Mucosa of descending colon (tissue), 3 donors: ENCODE results near the gene AMACR. TPM values are rescaled to one million over a fixed set of nuclear protein-coding genes. Genes with fewer than 3 reads are reported as not detected.

ENCODE experiments used
- ATAC-seq: fragments of 200-7000 bp; cut with Tn5 transposase; one replicate; pipeline ENCODE4 v1.9.1; 2020; ENCODE audit warnings: mild to moderate bottlenecking, moderate library complexity
- DNase-seq, 3 donors: peaks; one replicate each; pipeline ENCODE4 v3.0.0-alpha.2; 2020
- H3K36me3 ChIP-seq: fragments of 200-600 bp; one replicate; pipeline ENCODE4 v1.8.0; 2021; ENCODE audit warnings: low read depth, mild to moderate bottlenecking
- H3K4me1 ChIP-seq: fragments of 200-600 bp; one replicate; pipeline ENCODE4 v1.8.0; 2021; ENCODE audit warnings: low read depth, mild to moderate bottlenecking
- H3K4me3 ChIP-seq: fragments of 200-600 bp; one replicate; pipeline ENCODE4 v1.8.0; 2021; ENCODE audit warnings: mild to moderate bottlenecking
- H3K9me3 ChIP-seq: fragments of 200-600 bp; one replicate; pipeline ENCODE4 v1.8.0; 2021; ENCODE audit warnings: mild to moderate bottlenecking
- intact Hi-C, 2 donors: fragments of 100-400 bp; cut with DNase I in 1 of 2; cut with micrococcal nuclease in 1 of 2; formaldehyde crosslinking; loops; one replicate each; pipeline versions ENCODE4 v1.11.0 to v1.11.1; 2022; cut with DNase I, micrococcal nuclease
- total RNA-seq, 3 donors: library from RNA; stranded (reverse); fragmentation: NEBNext Ultra II Directional in 2 of 3; extraction: Animal tissue kit (Norgen Biotek cat#: 25700) in 2 of 3; gene quantifications; one replicate each; pipeline versions ENCODE4 v1.2.1 to v1.2.4, GENCODE V29; 2021 to 2023
- TF ChIP-seq, protein P1 (sequence below): fragments of 200-600 bp; IDR thresholded peaks from one replicate; pipeline ENCODE4 v1.8.0; 2022; ENCODE audit warnings: antibody characterized with exemption, mild to moderate bottlenecking
- donor health status: DM: no; HTN: no; CAD: no; lungs with moderate emphysema.
- donor health status: DM: no; HTN: no; CAD: no.
- donor health status: DM: no; HTN: yes; CAD: no.

Gene AMACR
- total RNA-seq, 3 donors from 2014 or later: 36.3 to 111 (median 75.3) TPM

DNA sequence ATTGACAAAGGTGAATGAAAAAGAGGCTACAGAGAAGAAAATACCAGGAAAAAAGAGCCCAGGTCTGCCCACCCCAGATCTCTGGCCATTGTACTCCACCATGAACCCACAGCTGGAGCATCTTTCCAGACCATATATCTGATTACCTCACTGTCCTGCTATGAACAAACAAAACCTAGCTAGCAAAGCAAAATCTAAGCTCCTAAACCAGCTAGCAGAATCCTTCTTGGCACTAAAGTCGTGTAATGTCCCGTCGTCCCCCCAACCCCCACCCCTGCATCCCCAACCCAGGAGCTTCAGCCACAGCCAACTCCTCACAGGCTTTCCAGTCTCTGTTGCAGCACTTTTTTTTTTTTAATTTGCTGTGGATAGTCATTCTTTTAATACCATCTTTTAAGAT lies 32.6 kb upstream of the AMACR start:
- Histone ChIP-seq H3K9me3 (no peaks in the 10 kb centered on the region), H3K4me3 (no peak overlapping the region), H3K4me1 (no peaks in the 10 kb centered on the region), H3K36me3 (no peaks in the 10 kb centered on the region)
- intact Hi-C loops: no loop called here
- TF ChIP-seq, protein P1, sequence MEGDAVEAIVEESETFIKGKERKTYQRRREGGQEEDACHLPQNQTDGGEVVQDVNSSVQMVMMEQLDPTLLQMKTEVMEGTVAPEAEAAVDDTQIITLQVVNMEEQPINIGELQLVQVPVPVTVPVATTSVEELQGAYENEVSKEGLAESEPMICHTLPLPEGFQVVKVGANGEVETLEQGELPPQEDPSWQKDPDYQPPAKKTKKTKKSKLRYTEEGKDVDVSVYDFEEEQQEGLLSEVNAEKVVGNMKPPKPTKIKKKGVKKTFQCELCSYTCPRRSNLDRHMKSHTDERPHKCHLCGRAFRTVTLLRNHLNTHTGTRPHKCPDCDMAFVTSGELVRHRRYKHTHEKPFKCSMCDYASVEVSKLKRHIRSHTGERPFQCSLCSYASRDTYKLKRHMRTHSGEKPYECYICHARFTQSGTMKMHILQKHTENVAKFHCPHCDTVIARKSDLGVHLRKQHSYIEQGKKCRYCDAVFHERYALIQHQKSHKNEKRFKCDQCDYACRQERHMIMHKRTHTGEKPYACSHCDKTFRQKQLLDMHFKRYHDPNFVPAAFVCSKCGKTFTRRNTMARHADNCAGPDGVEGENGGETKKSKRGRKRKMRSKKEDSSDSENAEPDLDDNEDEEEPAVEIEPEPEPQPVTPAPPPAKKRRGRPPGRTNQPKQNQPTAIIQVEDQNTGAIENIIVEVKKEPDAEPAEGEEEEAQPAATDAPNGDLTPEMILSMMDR: no peak
- ATAC-seq (no peak), DNase-seq (no peak)

DNA sequence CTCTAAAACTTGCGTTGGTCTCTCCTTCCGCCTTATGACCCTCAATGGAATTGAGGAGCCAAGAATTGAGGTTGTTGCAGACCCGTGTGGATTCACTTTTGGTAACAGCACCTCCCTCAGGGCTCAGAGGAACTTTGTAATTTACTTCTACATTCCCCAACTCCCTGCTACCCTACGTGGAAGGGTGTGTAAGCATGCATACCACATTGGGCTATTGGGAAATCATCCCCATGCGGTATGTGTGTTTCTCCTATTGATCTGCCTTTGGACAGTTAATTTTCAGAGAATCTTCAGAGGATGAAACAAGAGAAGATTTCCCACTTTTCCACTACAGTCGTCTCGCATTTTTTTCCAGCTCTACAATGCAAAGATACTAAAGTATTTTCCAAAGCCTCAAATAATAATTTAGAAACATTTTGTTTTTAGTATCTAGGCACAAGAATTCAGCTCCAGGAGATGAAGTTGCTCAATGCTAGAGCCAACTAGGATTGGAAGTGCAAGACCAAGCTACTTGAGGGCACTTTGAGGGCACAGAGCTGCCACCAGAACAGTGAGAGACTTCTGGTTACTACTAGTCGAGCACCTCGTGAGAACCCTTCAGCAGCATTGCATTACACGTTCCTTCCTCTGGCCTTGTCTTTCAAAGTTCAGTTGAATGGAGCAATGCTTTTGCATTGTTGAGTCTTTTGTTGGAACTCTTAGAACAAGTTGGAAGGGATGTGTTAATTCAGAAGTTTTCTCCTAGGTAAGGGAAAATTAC lies 31.7 kb upstream of the AMACR start:
- H3K4me3 ChIP-seq: no peak overlapping the region
- peaks cover 5% of the 10 kb centered on the region for H3K4me1 ChIP-seq
- H3K9me3 ChIP-seq: no peaks in the 10 kb centered on the region
- no peak for ATAC-seq
- TF ChIP-seq, protein P1: no peak
- no peak for DNase-seq
- H3K36me3 ChIP-seq: no peaks in the 10 kb centered on the region
- intact Hi-C loops: no loop called here

DNA sequence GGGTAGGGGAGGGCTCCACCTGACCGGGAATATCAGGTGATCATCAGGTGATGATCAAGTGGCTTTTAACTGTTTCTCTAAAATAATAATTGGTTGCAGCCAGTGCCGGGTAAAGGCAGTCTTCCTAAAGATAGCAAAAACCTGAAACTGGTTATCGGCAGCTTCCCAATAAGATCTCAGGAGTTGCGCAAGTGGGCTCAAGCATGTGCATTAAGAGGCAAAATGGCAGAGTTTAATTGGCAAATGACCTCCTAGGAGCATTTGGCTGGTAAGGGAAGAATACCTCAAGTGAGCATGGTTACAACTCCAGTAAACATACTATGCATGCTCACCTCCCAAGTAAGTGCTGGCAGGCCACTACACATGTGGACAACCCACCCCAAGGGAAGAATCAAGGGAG lies 31.0 kb upstream of the AMACR start:
- ATAC-seq (no peak), DNase-seq (no peak)
- Histone ChIP-seq H3K9me3 (no peaks in the 10 kb centered on the region), H3K4me1 (peaks cover 5% of the 10 kb centered on the region), H3K36me3 (no peaks in the 10 kb centered on the region), H3K4me3 (no peak overlapping the region)
- intact Hi-C loops: no loop called here
- TF ChIP-seq, protein P1: no peak

DNA sequence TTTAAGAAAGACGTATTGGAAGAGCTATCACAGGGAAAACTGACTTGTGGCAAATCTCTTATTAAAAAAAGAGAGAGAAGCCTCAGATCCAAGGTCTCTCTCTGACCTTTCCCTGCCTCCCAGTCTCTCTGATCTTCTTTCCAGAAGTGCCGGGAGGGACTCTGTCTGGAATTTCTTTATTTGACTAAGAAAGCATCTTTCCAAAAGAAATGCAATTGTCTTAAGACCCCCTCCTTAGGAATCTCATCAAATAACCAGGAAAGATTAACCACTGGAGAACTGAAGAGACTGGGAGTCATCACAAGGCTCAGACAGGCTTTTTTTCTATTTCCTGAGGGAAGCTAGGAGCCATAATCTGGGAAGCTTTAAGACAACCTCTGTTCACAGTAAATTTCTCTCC lies 30.5 kb upstream of the AMACR start:
- Histone ChIP-seq H3K4me1 (peaks cover 5% of the 10 kb centered on the region), H3K36me3 (no peaks in the 10 kb centered on the region), H3K4me3 (no peak overlapping the region), H3K9me3 (no peaks in the 10 kb centered on the region)
- no peak for ATAC-seq
- intact Hi-C loops: no loop called here
- TF ChIP-seq, protein P1: no peak
- no peak for DNase-seq

DNA sequence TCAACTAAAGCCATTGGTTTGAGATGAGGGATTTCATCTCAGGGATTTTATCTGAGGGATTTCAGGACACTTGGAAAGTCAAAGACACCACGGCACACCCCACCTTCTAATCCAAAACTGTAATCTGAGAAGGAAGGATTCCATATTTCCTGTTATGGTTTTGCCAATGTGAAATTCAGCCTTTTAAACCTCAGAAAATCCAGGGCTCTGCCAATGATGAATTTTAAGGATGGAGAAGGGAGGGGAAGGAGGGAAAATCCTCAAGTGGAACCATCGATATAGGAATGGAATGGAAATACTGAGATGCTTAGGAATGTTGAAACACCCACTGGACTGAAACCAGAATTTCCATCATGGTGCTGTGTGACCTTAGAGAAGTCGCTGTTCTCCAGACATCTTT lies 29.9 kb upstream of the AMACR start:
- no peak overlapping the region for H3K4me3 ChIP-seq
- no peaks in the 10 kb centered on the region for H3K36me3 ChIP-seq
- intact Hi-C loops: no loop called here
- DNase-seq: no peak
- TF ChIP-seq, protein P1: no peak
- ATAC-seq: no peak
- H3K4me1 ChIP-seq: peaks cover 5% of the 10 kb centered on the region
- no peaks in the 10 kb centered on the region for H3K9me3 ChIP-seq
